ENCODE measurements around the gene TOX2. TPM values are rescaled to one million over a fixed set of nuclear protein-coding genes. Genes with fewer than 3 reads are reported as not detected.

TOX2 gene
- total and polyA plus RNA-seq, 5 donors from 2014 or later = 2.0 to 9.2 (median 3.4) TPM

DNA sequence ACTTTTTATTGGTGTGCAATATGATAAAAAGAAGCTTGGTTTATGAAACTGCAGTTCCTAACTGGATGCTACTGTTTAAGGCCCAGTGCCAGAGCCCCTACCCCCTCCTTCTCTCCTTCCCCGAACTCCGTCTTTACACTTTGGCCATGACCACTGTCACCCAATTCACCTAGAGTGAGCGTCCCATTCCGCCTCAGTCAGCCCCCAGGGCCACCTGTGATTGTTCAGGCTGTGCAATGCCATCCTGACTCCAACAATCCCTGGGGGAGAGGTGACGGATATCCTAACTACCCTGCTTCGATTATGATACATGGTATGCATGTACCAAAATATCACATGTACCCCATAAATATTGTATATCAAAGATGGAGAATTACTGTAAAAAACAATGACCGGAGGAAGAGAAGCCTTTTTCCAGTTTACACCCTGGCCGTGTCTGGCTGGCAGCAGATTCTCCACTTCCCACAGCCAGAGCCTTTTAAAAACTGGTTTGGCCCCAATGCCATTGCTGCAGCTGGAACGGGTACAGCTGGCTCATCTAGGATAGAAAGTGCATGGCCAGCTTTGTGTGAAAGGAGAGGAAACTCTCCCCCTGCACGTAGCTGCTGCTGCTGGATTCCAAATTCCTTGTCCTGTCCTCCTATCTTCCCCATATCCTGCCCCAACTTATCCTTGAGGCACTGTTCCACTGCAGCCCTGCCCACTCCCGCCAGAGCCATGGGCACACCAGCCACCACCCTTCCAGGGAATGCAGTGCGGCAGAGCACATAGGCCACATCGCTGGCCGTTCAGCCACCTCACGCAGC, 172.6 kb downstream of the TOX2 start:
- H3K27me3 Mint-ChIP-seq = peaks cover 4% of the 10 kb centered on the region
- H3K9me3 ChIP-seq (ENCODE audit: control insufficient read depth in 2 of 2, low read length in 2 of 2) = no peaks in the 10 kb centered on the region
- H3K4me1 ChIP-seq (ENCODE audit: control insufficient read depth, insufficient read depth, low read length, poor library complexity, severe bottlenecking) = no peaks in the 10 kb centered on the region
- H3K27ac ChIP-seq (ENCODE audit: insufficient read depth, low read length, poor library complexity, severe bottlenecking) = no peak overlapping the region
- H3K9me3 Mint-ChIP-seq = no peaks in the 10 kb centered on the region
- H3K4me3 ChIP-seq (ENCODE audit: low read depth, low read length) = no peak overlapping the region
- DNase-seq = no peak
- no peak overlapping the region for H3K4me3 Mint-ChIP-seq
- no peaks in the 10 kb centered on the region for H3K36me3 ChIP-seq (ENCODE audit: control insufficient read depth, insufficient read depth, low read length)
- H3K27me3 ChIP-seq (ENCODE audit: control insufficient read depth, insufficient read depth, low read length) = no peaks in the 10 kb centered on the region
- no peak for ATAC-seq (ENCODE audit: low read depth in 2 of 2)
- no peaks in the 10 kb centered on the region for H3K36me3 Mint-ChIP-seq
- no peak overlapping the region for H3K27ac Mint-ChIP-seq
- no peaks in the 10 kb centered on the region for H3K4me1 Mint-ChIP-seq

GRCh38 chr20:44087857-44088120, 173.1 kb downstream of the TOX2 start:
- H3K27me3 Mint-ChIP-seq = peaks cover 5% of the 10 kb centered on the region
- H3K4me3 ChIP-seq (ENCODE audit: low read depth, low read length) = no peak overlapping the region
- H3K27ac Mint-ChIP-seq = no peak overlapping the region

DNA sequence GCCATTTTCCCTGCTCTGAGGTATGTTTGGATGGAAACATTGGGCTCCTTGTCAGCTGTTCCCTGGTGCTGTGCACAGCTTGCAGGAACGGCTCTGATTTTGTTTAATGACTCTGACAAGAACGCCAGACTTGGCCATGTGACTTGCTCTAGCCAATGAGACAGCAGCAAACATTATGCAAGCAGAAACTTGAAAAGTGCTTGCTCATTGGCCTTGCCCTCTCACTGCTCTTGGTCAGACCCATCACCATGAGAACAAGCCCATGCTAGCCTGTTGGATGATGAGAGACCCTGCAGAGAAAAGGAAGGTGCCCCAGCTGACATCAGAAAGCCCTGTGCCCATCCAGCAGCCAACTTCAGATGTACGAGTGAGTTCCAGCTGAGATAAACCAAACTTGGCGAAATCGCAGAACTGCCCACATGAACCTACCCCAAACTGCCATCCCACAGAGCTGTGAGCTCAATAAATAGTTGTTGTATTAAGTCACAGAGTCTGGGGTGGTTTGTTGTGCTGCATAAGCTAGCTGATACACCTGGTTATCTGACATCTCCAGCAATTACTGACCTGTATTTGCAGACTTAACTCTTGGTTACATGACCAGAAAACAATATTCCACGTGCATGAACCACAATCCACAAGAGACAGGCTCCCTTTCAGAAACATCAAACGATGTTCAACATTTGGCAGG, 175.5 kb downstream of the TOX2 start:
- Mint-ChIP-seq H3K9me3 (no peaks in the 10 kb centered on the region), H3K36me3 (no peaks in the 10 kb centered on the region), H3K27ac (no peak overlapping the region), H3K4me3 (no peak overlapping the region), H3K27me3 (peaks cover 13% of the 10 kb centered on the region), H3K4me1 (no peaks in the 10 kb centered on the region)
- Histone ChIP-seq H3K4me1 (ENCODE audit: control insufficient read depth, insufficient read depth, low read length, poor library complexity, severe bottlenecking) (no peaks in the 10 kb centered on the region), H3K9me3 (ENCODE audit: control insufficient read depth in 2 of 2, low read length in 2 of 2) (no peaks in the 10 kb centered on the region), H3K27ac (ENCODE audit: insufficient read depth, low read length, poor library complexity, severe bottlenecking) (no peak overlapping the region), H3K4me3 (ENCODE audit: low read depth, low read length) (no peak overlapping the region), H3K36me3 (ENCODE audit: control insufficient read depth, insufficient read depth, low read length) (no peaks in the 10 kb centered on the region), H3K27me3 (ENCODE audit: control insufficient read depth, insufficient read depth, low read length) (peaks cover 4% of the 10 kb centered on the region)
- ATAC-seq (ENCODE audit: low read depth in 2 of 2) (no peak), DNase-seq (peak in 1 of 3 donors; percentile 58)

More at GRCh38 chr20:44087857-44088120, 173.1 kb downstream of the TOX2 start:
- no peaks in the 10 kb centered on the region for H3K9me3 Mint-ChIP-seq
- no peaks in the 10 kb centered on the region for H3K27me3 ChIP-seq (ENCODE audit: control insufficient read depth, insufficient read depth, low read length)
- no peaks in the 10 kb centered on the region for H3K9me3 ChIP-seq (ENCODE audit: control insufficient read depth in 2 of 2, low read length in 2 of 2)
- H3K36me3 ChIP-seq (ENCODE audit: control insufficient read depth, insufficient read depth, low read length) = no peaks in the 10 kb centered on the region
- H3K4me3 Mint-ChIP-seq = no peak overlapping the region
- no peaks in the 10 kb centered on the region for H3K4me1 Mint-ChIP-seq
- no peaks in the 10 kb centered on the region for H3K4me1 ChIP-seq (ENCODE audit: control insufficient read depth, insufficient read depth, low read length, poor library complexity, severe bottlenecking)
- DNase-seq (no peak), ATAC-seq (ENCODE audit: low read depth in 2 of 2) (no peak)
- no peaks in the 10 kb centered on the region for H3K36me3 Mint-ChIP-seq
- H3K27ac ChIP-seq (ENCODE audit: insufficient read depth, low read length, poor library complexity, severe bottlenecking) = no peak overlapping the region

- H3K4me3 Mint-ChIP-seq = no peak overlapping the region
- DNase-seq (no peak), ATAC-seq (ENCODE audit: low read depth in 2 of 2) (no peak)
- Histone ChIP-seq H3K36me3 (ENCODE audit: control insufficient read depth, insufficient read depth, low read length) (no peaks in the 10 kb centered on the region), H3K4me3 (ENCODE audit: low read depth, low read length) (no peak overlapping the region), H3K9me3 (ENCODE audit: control insufficient read depth in 2 of 2, low read length in 2 of 2) (no peaks in the 10 kb centered on the region), H3K27me3 (ENCODE audit: control insufficient read depth, insufficient read depth, low read length) (peaks cover 4% of the 10 kb centered on the region), H3K4me1 (ENCODE audit: control insufficient read depth, insufficient read depth, low read length, poor library complexity, severe bottlenecking) (no peaks in the 10 kb centered on the region), H3K27ac (ENCODE audit: insufficient read depth, low read length, poor library complexity, severe bottlenecking) (no peak overlapping the region)
- peaks cover 13% of the 10 kb centered on the region for H3K27me3 Mint-ChIP-seq
- no peaks in the 10 kb centered on the region for H3K36me3 Mint-ChIP-seq
- H3K4me1 Mint-ChIP-seq = no peaks in the 10 kb centered on the region
- H3K27ac Mint-ChIP-seq = no peak overlapping the region
- no peaks in the 10 kb centered on the region for H3K9me3 Mint-ChIP-seq
These were observed 176.4 kb downstream of the TOX2 start for GRCh38 chr20:44091026-44091425.

GRCh38 chr20:44092551-44093248, 178.0 kb downstream of the TOX2 start:
- H3K4me1 Mint-ChIP-seq = no peaks in the 10 kb centered on the region
- no peaks in the 10 kb centered on the region for H3K4me1 ChIP-seq (ENCODE audit: control insufficient read depth, insufficient read depth, low read length, poor library complexity, severe bottlenecking)
- H3K36me3 Mint-ChIP-seq = no peaks in the 10 kb centered on the region
- no peaks in the 10 kb centered on the region for H3K9me3 Mint-ChIP-seq
- no peak overlapping the region for H3K4me3 ChIP-seq (ENCODE audit: low read depth, low read length)
- H3K27ac Mint-ChIP-seq = no peak overlapping the region
- H3K27ac ChIP-seq (ENCODE audit: insufficient read depth, low read length, poor library complexity, severe bottlenecking) = no peak overlapping the region
- no peak overlapping the region for H3K4me3 Mint-ChIP-seq
- H3K27me3 Mint-ChIP-seq = peaks cover 13% of the 10 kb centered on the region
- ATAC-seq (ENCODE audit: low read depth in 2 of 2) = no peak
- H3K9me3 ChIP-seq (ENCODE audit: control insufficient read depth in 2 of 2, low read length in 2 of 2) = no peaks in the 10 kb centered on the region
- peak in 2 of 3 donors; percentile 24 to 64 for DNase-seq
- H3K27me3 ChIP-seq (ENCODE audit: control insufficient read depth, insufficient read depth, low read length) = peaks cover 4% of the 10 kb centered on the region
- H3K36me3 ChIP-seq (ENCODE audit: control insufficient read depth, insufficient read depth, low read length) = no peaks in the 10 kb centered on the region

- DNase-seq (no peak), ATAC-seq (ENCODE audit: low read depth in 2 of 2) (no peak)
- Histone ChIP-seq H3K27me3 (ENCODE audit: control insufficient read depth, insufficient read depth, low read length) (peaks cover 4% of the 10 kb centered on the region), H3K4me1 (ENCODE audit: control insufficient read depth, insufficient read depth, low read length, poor library complexity, severe bottlenecking) (no peaks in the 10 kb centered on the region), H3K36me3 (ENCODE audit: control insufficient read depth, insufficient read depth, low read length) (no peaks in the 10 kb centered on the region), H3K4me3 (ENCODE audit: low read depth, low read length) (no peak overlapping the region), H3K9me3 (ENCODE audit: control insufficient read depth in 2 of 2, low read length in 2 of 2) (no peaks in the 10 kb centered on the region), H3K27ac (ENCODE audit: insufficient read depth, low read length, poor library complexity, severe bottlenecking) (no peak overlapping the region)
- H3K9me3 Mint-ChIP-seq = no peaks in the 10 kb centered on the region
- H3K4me1 Mint-ChIP-seq = no peaks in the 10 kb centered on the region
- no peak overlapping the region for H3K4me3 Mint-ChIP-seq
- H3K27me3 Mint-ChIP-seq = peaks cover 18% of the 10 kb centered on the region
- no peak overlapping the region for H3K27ac Mint-ChIP-seq
- no peaks in the 10 kb centered on the region for H3K36me3 Mint-ChIP-seq
These were observed 178.6 kb downstream of the TOX2 start for GRCh38 chr20:44093249-44093582.

DNA sequence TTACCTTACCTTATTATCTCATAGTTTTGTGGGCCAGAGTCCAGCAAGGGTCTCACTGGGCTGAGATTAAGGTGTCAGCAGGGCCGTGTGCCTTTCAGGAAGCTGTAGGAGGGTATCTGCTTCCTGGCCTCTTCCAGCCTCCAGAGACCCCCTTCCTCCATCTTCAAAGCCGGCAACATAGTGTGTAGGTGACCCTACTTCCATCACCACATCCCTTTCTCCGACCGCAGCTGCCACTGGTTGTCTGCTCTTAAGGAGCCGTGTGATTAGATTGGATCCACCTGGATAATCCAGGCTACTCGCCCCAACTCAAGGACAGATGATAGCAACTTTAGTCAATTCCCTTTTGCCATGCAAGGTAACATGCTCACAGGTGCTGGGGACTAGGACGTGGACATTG, 181.2 kb downstream of the TOX2 start:
- H3K36me3 ChIP-seq (ENCODE audit: control insufficient read depth, insufficient read depth, low read length) = no peaks in the 10 kb centered on the region
- Mint-ChIP-seq H3K27me3 (peaks cover 32% of the 10 kb centered on the region), H3K4me1 (no peaks in the 10 kb centered on the region), H3K9me3 (peaks cover 0 to 4% (median 0%) of the 10 kb centered on the region in 7 donors), H3K27ac (no peak overlapping the region), H3K36me3 (no peaks in the 10 kb centered on the region), H3K4me3 (no peak overlapping the region)
- H3K4me3 ChIP-seq (ENCODE audit: low read depth, low read length) = no peak overlapping the region
- H3K27me3 ChIP-seq (ENCODE audit: control insufficient read depth, insufficient read depth, low read length) = peaks cover 9% of the 10 kb centered on the region
- DNase-seq (no peak), ATAC-seq (ENCODE audit: low read depth in 2 of 2) (no peak)
- no peaks in the 10 kb centered on the region for H3K4me1 ChIP-seq (ENCODE audit: control insufficient read depth, insufficient read depth, low read length, poor library complexity, severe bottlenecking)
- H3K27ac ChIP-seq (ENCODE audit: insufficient read depth, low read length, poor library complexity, severe bottlenecking) = no peak overlapping the region
- no peaks in the 10 kb centered on the region for H3K9me3 ChIP-seq (ENCODE audit: control insufficient read depth in 2 of 2, low read length in 2 of 2)
